GM12878 (cell line): Measurements from ENCODE around the gene PPFIBP1. TPM values are rescaled to one million over a fixed set of nuclear protein-coding genes. Genes with fewer than 3 reads are reported as not detected.

ENCODE experiments used
- ATAC-seq: fragments of 200-7000 bp; cut with Tn5 transposase; 3 replicates; pipeline ENCODE4 v1.9.1; 2020; ENCODE audit warnings: mild to moderate bottlenecking, moderate library complexity
- BruUV-seq: library from RNA; stranded (reverse); fragments of 400-500 nt; replicated peaks from 2 replicates; lab custom pipeline; 2021; lab: Mats Ljungman, UMichigan
- CTCF ChIA-PET: fragments of 300-600 bp; sonication (Branson Sonifier 250); formaldehyde crosslinking; extraction: SDS; loops from one replicate; lab custom pipeline; 2021; ENCODE audit warnings: inconsistent platforms; lab: Yijun Ruan, JAX
- POLR2A ChIA-PET: fragments of 350-600 bp; formaldehyde crosslinking; extraction: SDS; loops from one replicate; lab custom pipeline; 2021; ENCODE audit warnings: inconsistent platforms; lab: Charles Lee
- RAD21 ChIA-PET: fragments of 300-600 bp; sonication (Branson Sonifier 250); formaldehyde crosslinking; loops from one replicate; lab custom pipeline; 2023; ENCODE audit warnings: antibody characterized with exemption; ENCODE audit not compliant: unreplicated experiment; lab: Charles Lee
- SMC1A ChIA-PET: fragments of 300-600 bp; sonication (Branson Sonifier 250); formaldehyde crosslinking; loops from one replicate; lab custom pipeline; 2023; ENCODE audit not compliant: unreplicated experiment, uncharacterized antibody; lab: Charles Lee
- DNase-seq: peaks from one replicate; pipeline ENCODE4 v3.0.0-alpha.2; 2011; ENCODE audit warnings: low read depth, low spot score
- FAIRE-seq: peaks from 3 replicates; lab custom pipeline; 2011; peaks lifted over from hg19 to GRCh38; lab: Jason Lieb, UNC
- H2AFZ ChIP-seq: 2 replicates; pipeline ENCODE4 v1.6.0; 2011; ENCODE audit warnings: low read depth, low read length, control low read depth; ENCODE audit not compliant: control insufficient read depth
- H3K27ac ChIP-seq: 2 replicates; pipeline ENCODE4 v1.5.1; 2011; ENCODE audit warnings: control low read depth; ENCODE audit not compliant: control insufficient read depth, insufficient read depth
- H3K27me3 ChIP-seq, 2 experiments: replicated peaks in 1 of 2; 2 replicates each; pipeline versions ENCODE4 v1.6.0 to v1.6.1; 2011; ENCODE audit warnings: low read length in 1 of 2; ENCODE audit not compliant: control insufficient read depth in 2 of 2, insufficient read depth in 2 of 2
- H3K36me3 ChIP-seq, 2 experiments: 2 replicates each; pipeline ENCODE4 v1.5.1; 2011; ENCODE audit warnings: low read length in 1 of 2; ENCODE audit not compliant: control insufficient read depth in 2 of 2, insufficient read depth in 2 of 2
- H3K4me1 ChIP-seq: 2 replicates; pipeline ENCODE4 v1.6.1; 2011; ENCODE audit warnings: mild to moderate bottlenecking, low read length, moderate library complexity, mixed read lengths; ENCODE audit not compliant: control insufficient read depth, insufficient read depth
- H3K4me2 ChIP-seq: 2 replicates; pipeline ENCODE4 v1.6.0; 2011; ENCODE audit warnings: control low read depth; ENCODE audit not compliant: control insufficient read depth, insufficient read depth
- H3K4me3 ChIP-seq: fragments of 200-600 bp; sonication (generic); 2 replicates; pipeline ENCODE4 v1.5.1; 2016
- H3K79me2 ChIP-seq: 2 replicates; pipeline ENCODE4 v1.6.0; 2011; ENCODE audit warnings: low read length; ENCODE audit not compliant: control insufficient read depth, insufficient read depth
- H3K9ac ChIP-seq: 2 replicates; pipeline ENCODE4 v1.8.0; 2011; ENCODE audit warnings: low read length, control low read depth, mixed read lengths; ENCODE audit not compliant: control insufficient read depth, insufficient read depth
- H3K9me3 ChIP-seq: replicated peaks from 3 replicates; pipeline ENCODE4 v1.5.1; 2011; ENCODE audit warnings: mild to moderate bottlenecking, low read length; ENCODE audit not compliant: control insufficient read depth, insufficient read depth
- H4K20me1 ChIP-seq: 2 replicates; pipeline ENCODE4 v1.6.0; 2011; ENCODE audit not compliant: control insufficient read depth, insufficient read depth
- CHD4 ChIP-seq: fragments of 200-600 bp; sonication (generic); IDR thresholded peaks from 2 replicates; pipeline ENCODE4 v1.6.1; 2016; ENCODE audit warnings: mild to moderate bottlenecking
- ETV6 ChIP-seq, 2 experiments: fragments of 450-650 bp in 1 of 2; IDR thresholded peaks in 1 of 2; conservative IDR thresholded peaks in 1 of 2; 2 replicates each; pipeline ENCODE4 v1.6.1; 2014; ENCODE audit warnings: antibody characterized with exemption in 1 of 2, borderline replicate concordance in 1 of 2, low read depth in 1 of 2, mild to moderate bottlenecking in 1 of 2, moderate library complexity in 1 of 2
- GABPA ChIP-seq: IDR thresholded peaks from 2 replicates; pipeline ENCODE4 v1.6.1; 2014; ENCODE audit warnings: antibody characterized with exemption, low read depth, mild to moderate bottlenecking, inconsistent platforms
- NFIC ChIP-seq: IDR thresholded peaks from 2 replicates; pipeline ENCODE4 v1.6.1; 2012; ENCODE audit warnings: low read depth, mild to moderate bottlenecking, inconsistent platforms, low read length, moderate library complexity
- SIX5 ChIP-seq: IDR thresholded peaks from 2 replicates; pipeline ENCODE4 v1.6.1; 2011; ENCODE audit warnings: mild to moderate bottlenecking, low read depth, low read length, moderate library complexity; ENCODE audit not compliant: severe bottlenecking
- SUZ12 ChIP-seq: fragments of 200-600 bp; sonication (generic); IDR thresholded peaks from one replicate; pipeline ENCODE4 v1.6.1; 2018; ENCODE audit warnings: antibody characterized with exemption, mild to moderate bottlenecking; ENCODE audit not compliant: unreplicated experiment
- WGBS: methylation state at CpG from one replicate; pipeline ENCODE4 v1.1.6; 2016; ENCODE audit warnings: low lambda C conversion rate; ENCODE audit not compliant: insufficient replicate concordance, insufficient coverage; ENCODE audit errors: missing lambda C conversion rate; 5-methylcytosine and 5-hydroxymethylcytosine counted together
- in situ Hi-C: fragments of 300-500 bp; cut with MboI; formaldehyde crosslinking; loops from 9 replicates; pipeline ENCODE4 v1.14.3; 2018; ENCODE audit warnings: mixed read lengths
- intact Hi-C: fragments of 100-400 bp; cut with micrococcal nuclease; formaldehyde crosslinking; loops from one replicate; pipeline ENCODE4 v1.14.2; 2022; ENCODE audit not compliant: unreplicated experiment
- polyA plus RNA-seq, 11 experiments: library from polyadenylated mRNA; depleted of rRNA in 4 of 11; unstranded in 6 of 11; stranded (reverse) in 5 of 11; fragments of >200 nt; fragmentation: Nextera tagmentation in 4 of 11; fragmentation: Illumina TruSeq in 1 of 11; extraction: Ambion mirVana in 4 of 11; extraction: Trizol in 1 of 11; gene quantifications; 1 replicate in 1 of 11; 2 replicates in 10 of 11; pipeline versions ENCODE4 v1.2.1 to v1.2.3, GENCODE V29; 2011 to 2016; ENCODE audit warnings: inconsistent platforms in 2 of 11, missing spikeins in 2 of 11, low read depth in 1 of 11
- total RNA-seq, 4 experiments: library from RNA; depleted of rRNA in 3 of 4; stranded (reverse); fragments of >200 nt in 3 of 4; fragmentation: Illumina TruSeq in 1 of 4; extraction: Trizol in 1 of 4; gene quantifications; 2 replicates each; pipeline versions ENCODE4 v1.2.1 to v1.2.3, GENCODE V29; 2013 to 2021
- TF ChIP-seq, protein P1 (sequence below): IDR thresholded peaks from 2 replicates; pipeline ENCODE4 v1.6.1; 2011; ENCODE audit warnings: borderline replicate concordance, low read depth, mild to moderate bottlenecking, moderate library complexity, low read length; ENCODE audit not compliant: insufficient read depth, poor library complexity, severe bottlenecking
- TF ChIP-seq, protein P2 (sequence below): IDR thresholded peaks from 2 replicates; pipeline ENCODE4 v1.6.1; 2012; ENCODE audit warnings: mild to moderate bottlenecking, low read depth, low read length
- TF ChIP-seq, protein P3 (sequence below): fragments of 450-650 bp; conservative IDR thresholded peaks from 2 replicates; pipeline ENCODE4 v1.6.1; 2017; ENCODE audit warnings: mild to moderate bottlenecking, moderate library complexity
- TF ChIP-seq, protein P4 (sequence below): fragments of 450-650 bp; IDR thresholded peaks from 2 replicates; pipeline ENCODE4 v1.6.1; 2017; ENCODE audit warnings: mild to moderate bottlenecking, low read depth, inconsistent platforms; ENCODE audit not compliant: poor library complexity, severe bottlenecking

PPFIBP1 gene
- total and polyA plus RNA-seq, 10 of the 15 experiments (the other 5 are each of a cell fraction or from before 2014, with no cell fraction given) = 0.47 to 7.8 (median 3.6) TPM

DNA sequence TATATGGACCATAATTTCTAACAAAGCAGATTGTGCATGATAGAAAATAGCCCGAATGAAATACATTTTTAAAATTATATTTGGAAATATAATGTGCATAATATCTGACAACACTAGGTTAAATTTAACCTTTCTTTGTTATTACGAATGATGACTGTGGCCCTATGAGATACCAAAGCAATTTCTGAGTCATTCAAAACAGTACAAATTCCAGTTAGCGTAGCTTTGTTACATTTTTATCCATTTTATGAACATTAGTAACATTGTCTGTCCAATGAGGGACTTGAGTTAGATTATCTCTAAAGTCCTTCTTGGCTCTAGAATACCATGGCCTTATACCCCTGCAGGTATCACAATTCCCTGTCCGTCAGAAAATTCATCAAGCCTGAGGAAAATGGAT is 133.3 kb downstream of the PPFIBP1 start:
- no peak overlapping the region for H3K4me2 ChIP-seq
- no peaks in the 10 kb centered on the region for H3K79me2 ChIP-seq
- CTCF ChIA-PET = no interaction called here
- in situ Hi-C loops = loop anchor here (25.0 kb wide), 1 partner anchor 220 kb away; the partner anchor contains the start of gene SMCO2
- no peak overlapping the region for H3K9ac ChIP-seq
- H3K27me3 ChIP-seq = no peaks in the 10 kb centered on the region
- ATAC-seq = no peak
- POLR2A ChIA-PET = interaction anchor here (0.6 kb wide), 1 partner anchor 18 kb away, joined by 4 read pairs; no protein-coding TSS in a partner anchor
- H3K9me3 ChIP-seq = no peaks in the 10 kb centered on the region
- H2AFZ ChIP-seq = no peak overlapping the region
- H3K36me3 ChIP-seq = no peaks in the 10 kb centered on the region; a peak in 1 of 4 replicates
- RAD21 ChIA-PET = no interaction called here
- no peak overlapping the region for H3K4me3 ChIP-seq
- SMC1A ChIA-PET = no interaction called here
- 97% methylated on average over 4 of the region's 4 CpGs for WGBS
- FAIRE-seq = peak; percentile 7
- no peaks in the 10 kb centered on the region for H4K20me1 ChIP-seq
- no peak overlapping the region for H3K27ac ChIP-seq
- no peak for DNase-seq
- intact Hi-C loops = no loop called here
- no TSS peak for BruUV-seq
- peaks cover 5% of the 10 kb centered on the region; the same call in 1 of the 2 replicates for H3K4me1 ChIP-seq
- TF ChIP-seq, protein P1, sequence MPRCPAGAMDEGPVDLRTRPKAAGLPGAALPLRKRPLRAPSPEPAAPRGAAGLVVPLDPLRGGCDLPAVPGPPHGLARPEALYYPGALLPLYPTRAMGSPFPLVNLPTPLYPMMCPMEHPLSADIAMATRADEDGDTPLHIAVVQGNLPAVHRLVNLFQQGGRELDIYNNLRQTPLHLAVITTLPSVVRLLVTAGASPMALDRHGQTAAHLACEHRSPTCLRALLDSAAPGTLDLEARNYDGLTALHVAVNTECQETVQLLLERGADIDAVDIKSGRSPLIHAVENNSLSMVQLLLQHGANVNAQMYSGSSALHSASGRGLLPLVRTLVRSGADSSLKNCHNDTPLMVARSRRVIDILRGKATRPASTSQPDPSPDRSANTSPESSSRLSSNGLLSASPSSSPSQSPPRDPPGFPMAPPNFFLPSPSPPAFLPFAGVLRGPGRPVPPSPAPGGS = no peak
- TF ChIP-seq CHD4 (no peak), SUZ12 (no peak), GABPA (no peak), SIX5 (no peak), ETV6 (conservative IDR thresholded peaks at IDR 0.05 in 1 of 2, IDR thresholded peaks at IDR 0.05 in 1 of 2; ENCODE audit: borderline replicate concordance in 1 of 2, low read depth in 1 of 2) (no peak), NFIC (no peak)
- TF ChIP-seq, protein P2, sequence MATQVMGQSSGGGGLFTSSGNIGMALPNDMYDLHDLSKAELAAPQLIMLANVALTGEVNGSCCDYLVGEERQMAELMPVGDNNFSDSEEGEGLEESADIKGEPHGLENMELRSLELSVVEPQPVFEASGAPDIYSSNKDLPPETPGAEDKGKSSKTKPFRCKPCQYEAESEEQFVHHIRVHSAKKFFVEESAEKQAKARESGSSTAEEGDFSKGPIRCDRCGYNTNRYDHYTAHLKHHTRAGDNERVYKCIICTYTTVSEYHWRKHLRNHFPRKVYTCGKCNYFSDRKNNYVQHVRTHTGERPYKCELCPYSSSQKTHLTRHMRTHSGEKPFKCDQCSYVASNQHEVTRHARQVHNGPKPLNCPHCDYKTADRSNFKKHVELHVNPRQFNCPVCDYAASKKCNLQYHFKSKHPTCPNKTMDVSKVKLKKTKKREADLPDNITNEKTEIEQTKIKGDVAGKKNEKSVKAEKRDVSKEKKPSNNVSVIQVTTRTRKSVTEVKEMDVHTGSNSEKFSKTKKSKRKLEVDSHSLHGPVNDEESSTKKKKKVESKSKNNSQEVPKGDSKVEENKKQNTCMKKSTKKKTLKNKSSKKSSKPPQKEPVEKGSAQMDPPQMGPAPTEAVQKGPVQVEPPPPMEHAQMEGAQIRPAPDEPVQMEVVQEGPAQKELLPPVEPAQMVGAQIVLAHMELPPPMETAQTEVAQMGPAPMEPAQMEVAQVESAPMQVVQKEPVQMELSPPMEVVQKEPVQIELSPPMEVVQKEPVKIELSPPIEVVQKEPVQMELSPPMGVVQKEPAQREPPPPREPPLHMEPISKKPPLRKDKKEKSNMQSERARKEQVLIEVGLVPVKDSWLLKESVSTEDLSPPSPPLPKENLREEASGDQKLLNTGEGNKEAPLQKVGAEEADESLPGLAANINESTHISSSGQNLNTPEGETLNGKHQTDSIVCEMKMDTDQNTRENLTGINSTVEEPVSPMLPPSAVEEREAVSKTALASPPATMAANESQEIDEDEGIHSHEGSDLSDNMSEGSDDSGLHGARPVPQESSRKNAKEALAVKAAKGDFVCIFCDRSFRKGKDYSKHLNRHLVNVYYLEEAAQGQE = no peak
- TF ChIP-seq, protein P3, sequence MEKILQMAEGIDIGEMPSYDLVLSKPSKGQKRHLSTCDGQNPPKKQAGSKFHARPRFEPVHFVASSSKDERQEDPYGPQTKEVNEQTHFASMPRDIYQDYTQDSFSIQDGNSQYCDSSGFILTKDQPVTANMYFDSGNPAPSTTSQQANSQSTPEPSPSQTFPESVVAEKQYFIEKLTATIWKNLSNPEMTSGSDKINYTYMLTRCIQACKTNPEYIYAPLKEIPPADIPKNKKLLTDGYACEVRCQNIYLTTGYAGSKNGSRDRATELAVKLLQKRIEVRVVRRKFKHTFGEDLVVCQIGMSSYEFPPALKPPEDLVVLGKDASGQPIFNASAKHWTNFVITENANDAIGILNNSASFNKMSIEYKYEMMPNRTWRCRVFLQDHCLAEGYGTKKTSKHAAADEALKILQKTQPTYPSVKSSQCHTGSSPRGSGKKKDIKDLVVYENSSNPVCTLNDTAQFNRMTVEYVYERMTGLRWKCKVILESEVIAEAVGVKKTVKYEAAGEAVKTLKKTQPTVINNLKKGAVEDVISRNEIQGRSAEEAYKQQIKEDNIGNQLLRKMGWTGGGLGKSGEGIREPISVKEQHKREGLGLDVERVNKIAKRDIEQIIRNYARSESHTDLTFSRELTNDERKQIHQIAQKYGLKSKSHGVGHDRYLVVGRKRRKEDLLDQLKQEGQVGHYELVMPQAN = no peak
- TF ChIP-seq, protein P4, sequence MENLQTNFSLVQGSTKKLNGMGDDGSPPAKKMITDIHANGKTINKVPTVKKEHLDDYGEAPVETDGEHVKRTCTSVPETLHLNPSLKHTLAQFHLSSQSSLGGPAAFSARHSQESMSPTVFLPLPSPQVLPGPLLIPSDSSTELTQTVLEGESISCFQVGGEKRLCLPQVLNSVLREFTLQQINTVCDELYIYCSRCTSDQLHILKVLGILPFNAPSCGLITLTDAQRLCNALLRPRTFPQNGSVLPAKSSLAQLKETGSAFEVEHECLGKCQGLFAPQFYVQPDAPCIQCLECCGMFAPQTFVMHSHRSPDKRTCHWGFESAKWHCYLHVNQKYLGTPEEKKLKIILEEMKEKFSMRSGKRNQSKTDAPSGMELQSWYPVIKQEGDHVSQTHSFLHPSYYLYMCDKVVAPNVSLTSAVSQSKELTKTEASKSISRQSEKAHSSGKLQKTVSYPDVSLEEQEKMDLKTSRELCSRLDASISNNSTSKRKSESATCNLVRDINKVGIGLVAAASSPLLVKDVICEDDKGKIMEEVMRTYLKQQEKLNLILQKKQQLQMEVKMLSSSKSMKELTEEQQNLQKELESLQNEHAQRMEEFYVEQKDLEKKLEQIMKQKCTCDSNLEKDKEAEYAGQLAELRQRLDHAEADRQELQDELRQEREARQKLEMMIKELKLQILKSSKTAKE = no peak
